ENCODE results near the gene LRRTM4. TPM values are rescaled to one million over a fixed set of nuclear protein-coding genes. Genes with fewer than 3 reads are reported as not detected.
A peak's percentile ranks its signal among the peaks of the same experiment; 100 is the strongest.
"Not testable (repeated sequence)": the region's sequence is repeated elsewhere in the genome, so short reads cannot be mapped to it uniquely, and the experiment has no call there.

LRRTM4 gene
- total RNA-seq, 1 experiment from 2014 or later = not detected

- CTCF ChIA-PET = no interaction called here
- no peaks in the 10 kb centered on the region for H3K4me1 Mint-ChIP-seq (ENCODE audit: insufficient read depth, unreplicated experiment)
- peaks cover 13% of the 10 kb centered on the region for H3K27me3 Mint-ChIP-seq (ENCODE audit: insufficient read depth, unreplicated experiment)
- BruUV-seq (replicated peaks) = no TSS peak
- POLR2A ChIA-PET = no interaction called here
- H3K36me3 Mint-ChIP-seq (ENCODE audit: insufficient read depth, unreplicated experiment) = no peaks in the 10 kb centered on the region
- no peak overlapping the region for H3K27ac Mint-ChIP-seq (ENCODE audit: low read depth, unreplicated experiment)
- TF ChIP-seq, protein P1, sequence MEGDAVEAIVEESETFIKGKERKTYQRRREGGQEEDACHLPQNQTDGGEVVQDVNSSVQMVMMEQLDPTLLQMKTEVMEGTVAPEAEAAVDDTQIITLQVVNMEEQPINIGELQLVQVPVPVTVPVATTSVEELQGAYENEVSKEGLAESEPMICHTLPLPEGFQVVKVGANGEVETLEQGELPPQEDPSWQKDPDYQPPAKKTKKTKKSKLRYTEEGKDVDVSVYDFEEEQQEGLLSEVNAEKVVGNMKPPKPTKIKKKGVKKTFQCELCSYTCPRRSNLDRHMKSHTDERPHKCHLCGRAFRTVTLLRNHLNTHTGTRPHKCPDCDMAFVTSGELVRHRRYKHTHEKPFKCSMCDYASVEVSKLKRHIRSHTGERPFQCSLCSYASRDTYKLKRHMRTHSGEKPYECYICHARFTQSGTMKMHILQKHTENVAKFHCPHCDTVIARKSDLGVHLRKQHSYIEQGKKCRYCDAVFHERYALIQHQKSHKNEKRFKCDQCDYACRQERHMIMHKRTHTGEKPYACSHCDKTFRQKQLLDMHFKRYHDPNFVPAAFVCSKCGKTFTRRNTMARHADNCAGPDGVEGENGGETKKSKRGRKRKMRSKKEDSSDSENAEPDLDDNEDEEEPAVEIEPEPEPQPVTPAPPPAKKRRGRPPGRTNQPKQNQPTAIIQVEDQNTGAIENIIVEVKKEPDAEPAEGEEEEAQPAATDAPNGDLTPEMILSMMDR (IDR thresholded peaks at IDR 0.05; ENCODE audit: unreplicated experiment) = no peak
- intact Hi-C loops (cut with micrococcal nuclease) = no loop called here
- DNase-seq (ENCODE audit: unreplicated experiment) = no peak
- no peaks in the 10 kb centered on the region for H3K9me3 Mint-ChIP-seq (ENCODE audit: unreplicated experiment)
- H3K4me3 Mint-ChIP-seq (ENCODE audit: unreplicated experiment) = no peak overlapping the region
Observed at GRCh38 chr2:77064324-77064723, 457.9 kb downstream of the LRRTM4 start.

- Mint-ChIP-seq H3K27me3 (ENCODE audit: insufficient read depth, unreplicated experiment) (peaks cover 25% of the 10 kb centered on the region), H3K36me3 (ENCODE audit: insufficient read depth, unreplicated experiment) (no peaks in the 10 kb centered on the region), H3K9me3 (ENCODE audit: unreplicated experiment) (no peaks in the 10 kb centered on the region), H3K27ac (ENCODE audit: low read depth, unreplicated experiment) (no peak overlapping the region), H3K4me1 (ENCODE audit: insufficient read depth, unreplicated experiment) (no peaks in the 10 kb centered on the region), H3K4me3 (ENCODE audit: unreplicated experiment) (no peak overlapping the region)
- POLR2A ChIA-PET = no interaction called here
- intact Hi-C loops (cut with micrococcal nuclease) = no loop called here
- TF ChIP-seq, protein P1 (IDR thresholded peaks at IDR 0.05; ENCODE audit: unreplicated experiment) = no peak
- CTCF ChIA-PET = no interaction called here
- DNase-seq (ENCODE audit: unreplicated experiment) = peak; percentile 13
- BruUV-seq (replicated peaks) = no TSS peak
Observed at GRCh38 chr2:77054938-77055337, 467.2 kb downstream of the LRRTM4 start.

DNA sequence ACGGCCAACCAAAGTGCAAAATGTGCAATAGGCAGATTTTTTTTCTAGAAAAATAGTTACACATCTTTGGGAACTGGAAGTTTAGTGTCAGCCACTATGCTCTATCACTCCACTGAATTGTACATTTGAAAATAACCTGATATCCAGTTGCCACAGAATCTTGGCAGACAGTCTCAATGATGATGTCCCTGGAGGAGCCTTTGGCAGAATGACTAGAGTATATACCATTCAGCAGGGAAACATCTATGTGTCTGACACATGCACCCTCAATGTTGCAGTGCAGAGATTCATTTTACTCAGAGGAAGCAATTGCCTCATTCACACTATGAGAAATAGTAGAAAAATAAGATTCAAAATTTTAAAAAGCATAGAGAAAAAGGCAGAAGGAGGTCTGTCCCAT is 475.8 kb downstream of the LRRTM4 start:
- H3K4me1 Mint-ChIP-seq (ENCODE audit: insufficient read depth, unreplicated experiment) = no peaks in the 10 kb centered on the region
- TF ChIP-seq, protein P1 (IDR thresholded peaks at IDR 0.05; ENCODE audit: unreplicated experiment) = no peak
- CTCF ChIA-PET = no interaction called here

DNA sequence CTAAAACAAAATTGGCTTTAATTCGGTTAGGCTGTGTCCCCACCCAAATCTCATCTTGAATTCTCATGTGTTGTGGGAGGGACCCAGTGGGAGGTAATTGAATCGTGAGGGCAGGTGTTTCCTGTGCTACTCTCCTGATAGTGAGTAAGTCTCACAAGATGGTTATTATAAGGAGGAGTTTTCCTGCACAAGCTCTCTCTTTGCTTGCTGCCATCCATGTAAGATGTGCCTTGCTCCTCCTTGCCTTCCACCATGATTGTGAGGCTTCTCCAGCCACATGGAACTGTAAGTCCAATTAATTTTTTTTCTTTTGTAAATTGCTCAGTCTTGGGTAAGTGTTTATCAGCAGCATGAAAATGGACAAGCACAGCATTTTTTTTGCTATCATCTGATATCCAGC is 476.7 kb downstream of the LRRTM4 start:
- H3K36me3 Mint-ChIP-seq (ENCODE audit: insufficient read depth, unreplicated experiment); H3K27ac Mint-ChIP-seq (ENCODE audit: low read depth, unreplicated experiment); H3K9me3 Mint-ChIP-seq (ENCODE audit: unreplicated experiment); intact Hi-C loops (cut with micrococcal nuclease); DNase-seq (ENCODE audit: unreplicated experiment); H3K4me1 Mint-ChIP-seq (ENCODE audit: insufficient read depth, unreplicated experiment); BruUV-seq (replicated peaks); H3K4me3 Mint-ChIP-seq (ENCODE audit: unreplicated experiment); POLR2A ChIA-PET; CTCF ChIA-PET: not testable (repeated sequence)
- peaks cover 51% of the 10 kb centered on the region for H3K27me3 Mint-ChIP-seq (ENCODE audit: insufficient read depth, unreplicated experiment)

More for the DNA sequence above, 475.8 kb downstream of the LRRTM4 start:
- H3K36me3 Mint-ChIP-seq (ENCODE audit: insufficient read depth, unreplicated experiment) = no peaks in the 10 kb centered on the region
- no TSS peak for BruUV-seq (replicated peaks)
- no peak overlapping the region for H3K27ac Mint-ChIP-seq (ENCODE audit: low read depth, unreplicated experiment)
- intact Hi-C loops (cut with micrococcal nuclease) = no loop called here
- no peak for DNase-seq (ENCODE audit: unreplicated experiment)
- POLR2A ChIA-PET = no interaction called here
- H3K9me3 Mint-ChIP-seq (ENCODE audit: unreplicated experiment) = no peaks in the 10 kb centered on the region
- H3K27me3 Mint-ChIP-seq (ENCODE audit: insufficient read depth, unreplicated experiment) = peaks cover 42% of the 10 kb centered on the region
- H3K4me3 Mint-ChIP-seq (ENCODE audit: unreplicated experiment) = no peak overlapping the region

- no peaks in the 10 kb centered on the region for H3K4me1 Mint-ChIP-seq (ENCODE audit: insufficient read depth, unreplicated experiment)
- ChIA-PET POLR2A (no interaction called here), CTCF (interaction anchor here (0.7 kb wide), 1 partner anchor 1720 kb away, joined by 3 read pairs; no protein-coding TSS in a partner anchor)
- peaks cover 67% of the 10 kb centered on the region for H3K27me3 Mint-ChIP-seq (ENCODE audit: insufficient read depth, unreplicated experiment)
- TF ChIP-seq, protein P1 (IDR thresholded peaks at IDR 0.05; ENCODE audit: unreplicated experiment) = no peak
- H3K4me3 Mint-ChIP-seq (ENCODE audit: unreplicated experiment) = no peak overlapping the region
- H3K36me3 Mint-ChIP-seq (ENCODE audit: insufficient read depth, unreplicated experiment) = no peaks in the 10 kb centered on the region
- BruUV-seq (replicated peaks) = no TSS peak
- DNase-seq (ENCODE audit: unreplicated experiment) = peak; percentile 11
- intact Hi-C loops (cut with micrococcal nuclease) = no loop called here
- no peaks in the 10 kb centered on the region for H3K9me3 Mint-ChIP-seq (ENCODE audit: unreplicated experiment)
- no peak overlapping the region for H3K27ac Mint-ChIP-seq (ENCODE audit: low read depth, unreplicated experiment)
Observed at GRCh38 chr2:77034445-77034844, 487.7 kb downstream of the LRRTM4 start.

GRCh38 chr2:77029237-77029636 is 492.9 kb downstream of the LRRTM4 start:
- intact Hi-C loops (cut with micrococcal nuclease); CTCF ChIA-PET; BruUV-seq (replicated peaks); H3K27ac Mint-ChIP-seq (ENCODE audit: low read depth, unreplicated experiment); DNase-seq (ENCODE audit: unreplicated experiment); H3K9me3 Mint-ChIP-seq (ENCODE audit: unreplicated experiment); POLR2A ChIA-PET; H3K4me1 Mint-ChIP-seq (ENCODE audit: insufficient read depth, unreplicated experiment); H3K36me3 Mint-ChIP-seq (ENCODE audit: insufficient read depth, unreplicated experiment); H3K4me3 Mint-ChIP-seq (ENCODE audit: unreplicated experiment): not testable (repeated sequence)
- H3K27me3 Mint-ChIP-seq (ENCODE audit: insufficient read depth, unreplicated experiment) = peaks cover 64% of the 10 kb centered on the region
